Uterus (tissue), 2 donors: Measurements from ENCODE around the gene MGARP.

ENCODE experiments used
- CTCF ChIP-seq, 4 experiments: fragments of 200-600 bp in 2 of 4; fragments of 450-650 bp in 2 of 4; sonication (generic) in 2 of 4; IDR thresholded peaks; one replicate each; pipeline ENCODE4 v1.5.1; 2016 to 2019; ENCODE audit warnings: antibody characterized with exemption in 4 of 4, mild to moderate bottlenecking in 2 of 4, moderate library complexity in 1 of 4
- POLR2A ChIP-seq, 2 donors: fragments of 450-650 bp; IDR thresholded peaks; one replicate each; pipeline ENCODE4 v1.6.1; 2016; ENCODE audit warnings: antibody characterized with exemption in 2 of 2, mild to moderate bottlenecking in 1 of 2, moderate library complexity in 1 of 2

GRCh38 chr4:139301821-139302611 is 22.0 kb upstream of the MGARP start, which contains the start of gene NDUFC1:
- TF ChIP-seq CTCF (IDR thresholded peaks at IDR 0.05) = no peak
- TF ChIP-seq POLR2A (IDR thresholded peaks at IDR 0.05) = no peak
